HG03045 (cell line): ENCODE data around the gene MCAT.
"Not testable (repeated sequence)": the region's sequence is repeated elsewhere in the genome, so short reads cannot be mapped to it uniquely, and the experiment has no call there.

Source experiments
- ATAC-seq: cut with Tn5 transposase; IDR thresholded peaks from one replicate; pipeline ENCODE4 v1.9.1; 2021; ENCODE audit warnings: mild to moderate bottlenecking, moderate library complexity; ENCODE audit not compliant: unreplicated experiment

The MCAT gene

DNA sequence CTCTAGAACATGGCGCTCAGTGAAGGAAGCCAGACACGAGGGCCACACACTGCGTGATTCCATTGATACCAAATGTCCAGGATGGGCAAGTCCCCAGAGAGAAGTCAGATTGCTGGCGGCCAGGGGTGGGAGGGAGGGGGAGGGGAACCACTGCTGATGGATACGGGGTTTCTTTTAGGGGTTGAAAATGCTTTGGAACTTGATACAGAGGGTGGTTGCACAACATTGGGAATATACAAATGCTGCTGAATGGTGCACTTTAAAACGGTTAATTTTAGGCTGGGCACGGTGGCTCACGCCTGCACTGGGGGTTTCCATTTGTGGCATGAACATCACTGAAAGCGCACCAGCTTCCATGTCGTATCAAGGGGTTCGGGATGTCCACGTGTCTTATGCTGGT lies 13.2 kb upstream of the MCAT start:
- no peak for ATAC-seq

DNA sequence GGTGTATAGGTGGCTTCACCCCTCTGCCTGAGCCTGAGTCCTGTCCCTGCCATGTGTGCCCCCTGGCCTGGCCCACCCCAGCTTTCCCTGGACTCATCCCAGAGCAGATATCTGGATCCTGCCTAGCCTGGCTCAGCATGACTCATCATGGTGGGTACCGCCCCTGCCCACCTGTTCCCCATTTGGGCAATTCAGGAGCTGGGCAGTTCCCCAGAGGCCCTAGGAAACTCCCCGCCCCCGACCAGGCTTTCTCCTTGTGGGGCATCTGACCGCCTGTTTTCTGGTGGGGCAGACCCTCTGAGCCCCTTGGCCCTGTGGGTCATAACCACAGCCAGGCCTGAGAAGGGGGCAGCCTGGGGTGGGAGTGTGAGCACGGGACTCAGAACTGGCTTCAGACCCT lies 12.6 kb upstream of the MCAT start:
- ATAC-seq = no peak

GRCh38 chr22:43154887-43155536 lies 11.8 kb upstream of the MCAT start:
- no peak for ATAC-seq

- ATAC-seq = no peak
Observed at GRCh38 chr22:43153899-43154298, 10.7 kb upstream of the MCAT start.

GRCh38 chr22:43152357-43153071 lies 9.3 kb upstream of the MCAT start:
- ATAC-seq = no peak

GRCh38 chr22:43152003-43152356 lies 8.8 kb upstream of the MCAT start:
- no peak for ATAC-seq

GRCh38 chr22:43151251-43152002 lies 8.2 kb upstream of the MCAT start, which contains the start of gene TSPO:
TSS of gene TSPO (plus strand) at chr22:43151559. CDS start at chr22:43159239, 7,680 bp downstream.
- no peak for ATAC-seq

DNA sequence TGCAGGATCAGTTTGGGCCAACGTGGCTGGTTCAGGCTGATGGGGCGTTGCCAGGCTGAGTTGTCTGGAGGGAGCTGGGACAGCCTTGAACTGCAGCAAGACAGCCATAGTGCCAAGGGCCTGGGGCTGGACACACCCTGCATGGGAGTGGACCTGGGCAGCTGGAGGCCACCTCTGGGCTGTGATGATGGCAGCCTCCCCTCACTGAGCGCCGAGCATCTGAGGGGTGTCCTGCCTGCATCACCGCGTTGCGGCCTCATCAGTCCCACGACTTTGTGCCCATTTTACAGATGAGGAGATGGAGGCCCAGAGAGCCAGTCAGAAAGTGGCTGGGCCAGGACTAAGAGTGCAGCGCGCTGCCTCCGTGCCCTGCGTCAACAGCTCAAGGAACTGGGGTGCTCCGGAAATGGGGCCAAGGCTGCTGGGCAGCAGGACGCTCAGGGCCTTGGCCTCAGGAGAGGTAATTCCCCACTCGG lies 7.6 kb upstream of the MCAT start:
- no peak for ATAC-seq

GRCh38 chr22:43148581-43148980 lies 5.4 kb upstream of the MCAT start:
- no peak for ATAC-seq

DNA sequence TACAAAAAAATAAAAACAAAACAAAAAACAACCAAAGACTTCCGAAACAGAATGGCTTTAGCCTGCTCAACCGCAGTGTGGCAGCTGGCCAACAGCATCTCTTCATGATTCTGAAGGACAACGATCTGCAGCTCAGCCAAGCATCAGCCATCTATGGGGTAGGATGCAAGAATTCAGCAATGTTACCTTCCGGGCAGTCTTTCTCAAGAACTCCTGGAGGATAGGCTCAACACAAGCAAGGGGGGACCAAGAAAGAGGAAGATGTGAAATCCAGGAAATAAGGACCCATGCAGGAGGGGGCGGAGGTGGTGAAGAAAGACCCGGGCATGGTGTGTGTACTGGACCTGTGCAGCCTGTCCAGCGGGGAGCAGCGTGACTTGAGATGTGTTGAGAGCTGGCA lies 4.6 kb upstream of the MCAT start:
- no peak for ATAC-seq

GRCh38 chr22:43146332-43146731 lies 3.1 kb upstream of the MCAT start:
- ATAC-seq = not testable (repeated sequence)

GRCh38 chr22:43145371-43145770 lies 2.2 kb upstream of the MCAT start:
- not testable (repeated sequence) for ATAC-seq

DNA sequence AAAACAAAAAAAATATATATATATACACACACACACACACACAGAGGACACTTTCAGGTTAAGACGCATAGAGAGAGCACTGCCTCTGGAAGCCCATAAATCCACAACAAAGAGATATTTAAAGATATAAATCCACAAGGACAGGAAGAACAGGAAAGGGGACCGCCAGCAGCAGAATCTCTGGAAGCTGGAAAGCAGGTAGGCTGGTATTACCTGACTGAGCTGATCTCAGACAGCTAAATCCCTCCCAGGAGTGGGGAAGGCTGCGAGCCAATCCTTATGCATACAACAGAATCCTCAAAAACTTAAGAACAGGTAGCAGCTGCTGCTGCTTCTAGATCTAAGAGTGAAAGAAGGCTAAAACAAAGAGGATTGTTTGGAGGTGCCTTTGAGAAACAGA lies 1.8 kb upstream of the MCAT start:
- no peak for ATAC-seq

- no peak for ATAC-seq
Observed at GRCh38 chr22:43136801-43137200, 6.4 kb downstream of the MCAT start.

- no peak for ATAC-seq
Observed at GRCh38 chr22:43136255-43136654, 6.9 kb downstream of the MCAT start.

DNA sequence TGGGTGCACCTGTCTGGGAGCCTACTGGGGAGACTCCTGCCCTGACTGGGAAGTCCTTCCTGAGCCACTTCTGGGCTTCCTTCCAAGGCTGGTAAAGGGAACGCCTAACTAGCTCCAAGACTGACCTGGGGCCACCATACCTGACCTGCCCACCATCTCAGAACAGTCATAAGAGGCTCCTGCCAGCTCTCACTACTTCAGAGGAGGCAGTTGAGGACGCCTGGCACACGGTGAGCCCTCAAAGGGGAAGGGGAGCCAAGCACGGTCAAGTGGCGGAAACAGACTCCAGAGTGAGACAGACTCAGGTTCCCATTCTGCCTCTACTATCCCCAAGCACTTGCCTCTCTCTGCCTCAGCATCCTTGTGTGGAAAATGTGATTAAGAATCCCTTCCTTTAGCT lies 7.6 kb downstream of the MCAT start:
- no peak for ATAC-seq

- no peak for ATAC-seq
Observed at GRCh38 chr22:43134553-43134952, 8.6 kb downstream of the MCAT start.

DNA sequence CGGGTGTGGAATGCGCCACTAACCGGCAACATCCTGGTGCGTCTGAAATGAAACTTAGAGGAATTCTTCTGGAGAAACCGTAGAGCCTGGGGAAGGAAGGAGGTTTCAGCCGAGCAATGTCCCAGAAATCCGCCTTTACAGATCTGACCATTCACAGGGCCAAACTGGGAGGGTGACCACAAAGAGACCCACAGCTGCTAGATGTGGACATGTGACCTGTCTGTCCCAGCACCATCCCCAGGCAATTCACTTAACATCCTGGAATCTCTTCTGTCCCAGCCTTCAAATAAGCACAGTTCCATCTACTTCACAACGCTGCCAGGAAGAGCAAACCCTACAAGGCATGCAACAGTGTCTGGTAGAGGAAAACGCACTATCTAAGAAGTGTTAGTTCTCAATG lies 9.8 kb downstream of the MCAT start:
- ATAC-seq = no peak

GRCh38 chr22:43131773-43132501 lies 11.3 kb downstream of the MCAT start:
- no peak for ATAC-seq

DNA sequence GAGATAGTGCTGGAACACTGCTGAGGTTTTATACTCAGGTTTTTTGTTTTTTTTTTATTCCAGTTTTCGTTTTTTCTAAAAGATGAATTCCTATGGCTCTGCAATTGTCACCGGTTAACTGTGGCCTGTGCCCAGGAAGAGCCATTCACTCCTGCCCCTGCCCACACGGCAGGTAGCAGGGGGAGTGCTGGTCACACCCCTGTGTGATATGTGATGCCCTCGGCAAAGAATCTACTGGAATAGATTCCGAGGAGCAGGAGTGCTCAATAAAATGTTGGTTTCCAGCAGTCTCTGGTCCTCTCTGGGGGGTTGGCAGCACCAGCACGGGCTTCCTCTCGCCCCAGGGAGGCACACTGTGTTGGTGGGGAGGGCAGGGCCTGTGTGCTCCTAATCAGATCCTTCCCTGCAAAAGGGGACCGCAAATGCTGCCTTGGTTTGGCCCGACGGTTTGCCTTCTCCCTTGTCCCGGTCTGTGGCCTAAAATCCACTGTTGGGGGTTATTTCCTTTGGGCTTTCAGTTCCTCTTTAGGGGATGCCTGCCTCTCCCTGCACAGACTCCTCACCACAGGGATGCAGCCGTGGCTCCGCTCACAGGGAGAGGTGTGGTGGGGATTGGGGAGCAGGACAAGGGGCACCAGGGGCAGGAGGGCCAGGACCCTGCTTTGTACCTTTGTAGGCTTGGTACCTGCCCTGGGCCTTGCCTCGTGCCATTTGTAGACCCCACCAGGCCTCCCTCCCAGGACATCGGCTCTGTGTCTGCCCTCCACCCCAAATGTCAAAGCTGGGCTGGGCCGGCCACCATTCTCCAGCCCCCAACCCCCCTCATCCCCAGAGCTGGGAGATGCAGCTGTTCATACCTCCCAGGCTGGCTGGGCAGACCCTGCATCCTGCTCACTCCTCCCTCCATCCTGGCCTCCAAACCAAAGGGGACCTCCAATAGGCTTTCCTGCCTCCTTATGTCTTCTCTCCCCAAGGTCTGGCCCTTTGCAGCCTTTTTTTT lies 13.5 kb downstream of the MCAT start:
- no peak for ATAC-seq
